ENCODE results near the gene CEACAM5.
A peak's percentile ranks its signal among the peaks of the same experiment; 100 is the strongest.
"Not testable (repeated sequence)": the region's sequence is repeated elsewhere in the genome, so short reads cannot be mapped to it uniquely, and the experiment has no call there.

CEACAM5 gene

DNA sequence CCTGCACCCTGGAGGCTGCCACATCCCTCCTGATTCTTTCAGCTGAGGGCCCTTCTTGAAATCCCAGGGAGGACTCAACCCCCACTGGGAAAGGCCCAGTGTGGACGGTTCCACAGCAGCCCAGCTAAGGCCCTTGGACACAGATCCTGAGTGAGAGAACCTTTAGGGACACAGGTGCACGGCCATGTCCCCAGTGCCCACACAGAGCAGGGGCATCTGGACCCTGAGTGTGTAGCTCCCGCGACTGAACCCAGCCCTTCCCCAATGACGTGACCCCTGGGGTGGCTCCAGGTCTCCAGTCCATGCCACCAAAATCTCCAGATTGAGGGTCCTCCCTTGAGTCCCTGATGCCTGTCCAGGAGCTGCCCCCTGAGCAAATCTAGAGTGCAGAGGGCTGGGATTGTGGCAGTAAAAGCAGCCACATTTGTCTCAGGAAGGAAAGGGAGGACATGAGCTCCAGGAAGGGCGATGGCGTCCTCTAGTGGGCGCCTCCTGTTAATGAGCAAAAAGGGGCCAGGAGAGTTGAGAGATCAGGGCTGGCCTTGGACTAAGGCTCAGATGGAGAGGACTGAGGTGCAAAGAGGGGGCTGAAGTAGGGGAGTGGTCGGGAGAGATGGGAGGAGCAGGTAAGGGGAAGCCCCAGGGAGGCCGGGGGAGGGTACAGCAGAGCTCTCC is 6.9 kb upstream of the CEACAM5 start:
- DNase-seq = no peak

- DNase-seq = no peak
Observed at GRCh38 chr19:41702171-41702651, 6.2 kb upstream of the CEACAM5 start.

GRCh38 chr19:41703602-41704293 is 4.7 kb upstream of the CEACAM5 start:
- no peak for DNase-seq

DNA sequence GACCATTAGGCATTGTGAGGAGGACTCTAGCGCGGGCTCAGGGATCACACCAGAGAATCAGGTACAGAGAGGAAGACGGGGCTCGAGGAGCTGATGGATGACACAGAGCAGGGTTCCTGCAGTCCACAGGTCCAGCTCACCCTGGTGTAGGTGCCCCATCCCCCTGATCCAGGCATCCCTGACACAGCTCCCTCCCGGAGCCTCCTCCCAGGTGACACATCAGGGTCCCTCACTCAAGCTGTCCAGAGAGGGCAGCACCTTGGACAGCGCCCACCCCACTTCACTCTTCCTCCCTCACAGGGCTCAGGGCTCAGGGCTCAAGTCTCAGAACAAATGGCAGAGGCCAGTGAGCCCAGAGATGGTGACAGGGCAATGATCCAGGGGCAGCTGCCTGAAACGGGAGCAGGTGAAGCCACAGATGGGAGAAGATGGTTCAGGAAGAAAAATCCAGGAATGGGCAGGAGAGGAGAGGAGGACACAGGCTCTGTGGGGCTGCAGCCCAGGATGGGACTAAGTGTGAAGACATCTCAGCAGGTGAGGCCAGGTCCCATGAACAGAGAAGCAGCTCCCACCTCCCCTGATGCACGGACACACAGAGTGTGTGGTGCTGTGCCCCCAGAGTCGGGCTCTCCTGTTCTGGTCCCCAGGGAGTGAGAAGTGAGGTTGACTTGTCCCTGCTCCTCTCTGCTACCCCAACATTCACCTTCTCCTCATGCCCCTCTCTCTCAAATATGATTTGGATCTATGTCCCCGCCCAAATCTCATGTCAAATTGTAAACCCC is 2.8 kb upstream of the CEACAM5 start:
- DNase-seq = peak; percentile 44

DNA sequence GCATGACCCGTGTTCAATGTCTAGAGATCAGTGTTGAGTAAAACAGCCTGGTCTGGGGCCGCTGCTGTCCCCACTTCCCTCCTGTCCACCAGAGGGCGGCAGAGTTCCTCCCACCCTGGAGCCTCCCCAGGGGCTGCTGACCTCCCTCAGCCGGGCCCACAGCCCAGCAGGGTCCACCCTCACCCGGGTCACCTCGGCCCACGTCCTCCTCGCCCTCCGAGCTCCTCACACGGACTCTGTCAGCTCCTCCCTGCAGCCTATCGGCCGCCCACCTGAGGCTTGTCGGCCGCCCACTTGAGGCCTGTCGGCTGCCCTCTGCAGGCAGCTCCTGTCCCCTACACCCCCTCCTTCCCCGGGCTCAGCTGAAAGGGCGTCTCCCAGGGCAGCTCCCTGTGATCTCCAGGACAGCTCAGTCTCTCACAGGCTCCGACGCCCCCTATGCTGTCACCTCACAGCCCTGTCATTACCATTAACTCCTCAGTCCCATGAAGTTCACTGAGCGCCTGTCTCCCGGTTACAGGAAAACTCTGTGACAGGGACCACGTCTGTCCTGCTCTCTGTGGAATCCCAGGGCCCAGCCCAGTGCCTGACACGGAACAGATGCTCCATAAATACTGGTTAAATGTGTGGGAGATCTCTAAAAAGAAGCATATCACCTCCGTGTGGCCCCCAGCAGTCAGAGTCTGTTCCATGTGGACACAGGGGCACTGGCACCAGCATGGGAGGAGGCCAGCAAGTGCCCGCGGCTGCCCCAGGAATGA is 1.5 kb upstream of the CEACAM5 start:
- peak; percentile 71 for DNase-seq

- DNase-seq = no peak
Observed at GRCh38 chr19:41707502-41707812, 969 bp upstream of the CEACAM5 start.

GRCh38 chr19:41707871-41708371 is 505 bp upstream of the CEACAM5 start:
- DNase-seq = no peak

DNA sequence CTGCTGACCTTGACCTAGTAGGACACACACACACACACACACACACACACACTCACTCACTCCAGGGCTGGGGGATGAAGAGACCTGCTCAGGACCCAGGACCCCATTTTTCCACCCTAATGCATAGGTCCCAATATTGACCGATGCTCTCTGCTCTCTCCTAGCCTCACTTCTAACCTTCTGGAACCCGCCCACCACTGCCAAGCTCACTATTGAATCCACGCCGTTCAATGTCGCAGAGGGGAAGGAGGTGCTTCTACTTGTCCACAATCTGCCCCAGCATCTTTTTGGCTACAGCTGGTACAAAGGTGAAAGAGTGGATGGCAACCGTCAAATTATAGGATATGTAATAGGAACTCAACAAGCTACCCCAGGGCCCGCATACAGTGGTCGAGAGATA is 1.1 kb downstream of the CEACAM5 start:
- not testable (repeated sequence) for DNase-seq

- DNase-seq = no peak
Observed at GRCh38 chr19:41709951-41710645, 1.7 kb downstream of the CEACAM5 start.

DNA sequence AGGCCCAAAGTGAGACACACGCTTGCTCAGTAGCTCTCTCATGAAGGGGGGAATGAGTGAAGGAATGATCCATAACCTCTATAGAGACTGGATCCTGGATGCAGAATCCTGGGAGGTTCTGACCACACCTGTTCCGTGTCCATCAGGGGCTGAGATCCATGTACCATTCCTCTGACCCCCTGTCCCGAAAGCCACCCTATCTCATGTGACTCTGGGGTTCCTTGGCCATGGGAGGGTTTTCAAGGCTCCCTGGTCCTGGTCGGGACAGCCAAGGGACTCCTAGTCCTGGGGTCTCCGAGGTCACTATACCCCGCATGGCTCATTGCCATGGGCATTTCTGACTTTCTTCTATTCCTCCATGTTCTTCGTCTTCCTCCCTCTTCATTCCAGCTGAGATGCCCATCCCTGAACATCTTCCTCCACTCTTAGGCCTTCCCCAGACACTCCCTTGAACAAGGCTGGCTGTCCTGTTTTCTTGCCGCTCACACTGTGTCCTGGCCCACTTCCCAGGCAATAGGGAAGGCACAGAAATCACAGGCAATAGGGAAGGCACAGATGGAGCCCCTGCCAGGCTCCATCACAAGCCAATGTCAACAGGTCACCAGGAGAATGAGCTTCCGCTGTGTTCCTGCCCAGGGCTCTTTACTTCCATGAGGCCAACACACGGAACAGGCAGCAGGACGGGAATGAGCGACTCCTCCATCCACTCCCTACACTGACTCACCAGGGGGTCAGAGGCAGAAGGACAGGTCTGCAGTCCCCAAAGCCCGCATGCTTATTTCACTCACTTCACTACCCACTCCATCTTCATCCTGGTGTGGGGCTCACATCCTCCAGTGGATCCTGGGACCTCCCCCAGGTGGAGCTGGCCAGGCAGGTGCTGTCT is 3.2 kb downstream of the CEACAM5 start:
- no peak for DNase-seq

- no peak for DNase-seq
Observed at GRCh38 chr19:41714598-41714997, 6.2 kb downstream of the CEACAM5 start.

GRCh38 chr19:41718761-41719160 is 10.3 kb downstream of the CEACAM5 start:
- DNase-seq = no peak

DNA sequence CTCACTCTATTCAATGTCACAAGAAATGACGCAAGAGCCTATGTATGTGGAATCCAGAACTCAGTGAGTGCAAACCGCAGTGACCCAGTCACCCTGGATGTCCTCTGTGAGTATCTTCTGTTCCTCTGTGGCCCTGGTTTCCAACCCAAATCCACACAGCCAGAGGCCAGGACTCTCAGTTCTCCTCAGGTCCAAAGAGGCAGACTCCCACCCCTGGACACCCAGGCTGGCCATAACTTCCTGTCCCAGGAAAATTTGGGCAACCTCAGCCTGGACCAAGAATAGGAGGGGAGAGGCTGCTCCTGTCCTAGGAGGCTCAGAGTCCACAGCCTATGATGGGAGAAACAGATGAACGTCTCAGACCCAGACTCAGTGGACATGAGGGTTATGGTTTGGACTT is 11.7 kb downstream of the CEACAM5 start:
- no peak for DNase-seq

DNA sequence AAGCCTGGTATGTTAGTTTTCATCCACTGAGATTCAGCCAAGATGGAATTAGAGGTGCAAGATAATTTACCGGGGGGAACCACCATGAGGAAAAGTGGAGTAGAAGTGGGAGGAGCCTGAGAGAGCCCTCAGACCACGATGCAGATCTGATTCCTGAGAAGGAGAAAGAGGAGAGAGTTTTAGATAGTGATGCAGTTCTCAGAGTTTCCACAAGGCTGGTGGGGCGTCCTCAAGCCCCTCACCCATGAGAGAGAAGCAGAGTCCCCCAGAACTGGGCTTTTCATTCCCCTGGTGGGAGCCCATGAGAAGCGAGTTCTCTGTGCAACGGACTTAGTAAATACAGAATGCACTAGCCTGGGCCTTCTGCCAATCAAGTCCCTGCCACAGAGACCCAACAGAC is 18.1 kb downstream of the CEACAM5 start:
- DNase-seq = no peak

GRCh38 chr19:41734156-41734555 is 25.7 kb downstream of the CEACAM5 start:
- DNase-seq = no peak

- no peak for DNase-seq
Observed at GRCh38 chr19:41734585-41734984, 26.2 kb downstream of the CEACAM5 start.

- no peak for DNase-seq
Observed at GRCh38 chr19:41735071-41735600, 26.7 kb downstream of the CEACAM5 start.

- no peak for DNase-seq
Observed at GRCh38 chr19:41739361-41739760, 30.9 kb downstream of the CEACAM5 start.

DNA sequence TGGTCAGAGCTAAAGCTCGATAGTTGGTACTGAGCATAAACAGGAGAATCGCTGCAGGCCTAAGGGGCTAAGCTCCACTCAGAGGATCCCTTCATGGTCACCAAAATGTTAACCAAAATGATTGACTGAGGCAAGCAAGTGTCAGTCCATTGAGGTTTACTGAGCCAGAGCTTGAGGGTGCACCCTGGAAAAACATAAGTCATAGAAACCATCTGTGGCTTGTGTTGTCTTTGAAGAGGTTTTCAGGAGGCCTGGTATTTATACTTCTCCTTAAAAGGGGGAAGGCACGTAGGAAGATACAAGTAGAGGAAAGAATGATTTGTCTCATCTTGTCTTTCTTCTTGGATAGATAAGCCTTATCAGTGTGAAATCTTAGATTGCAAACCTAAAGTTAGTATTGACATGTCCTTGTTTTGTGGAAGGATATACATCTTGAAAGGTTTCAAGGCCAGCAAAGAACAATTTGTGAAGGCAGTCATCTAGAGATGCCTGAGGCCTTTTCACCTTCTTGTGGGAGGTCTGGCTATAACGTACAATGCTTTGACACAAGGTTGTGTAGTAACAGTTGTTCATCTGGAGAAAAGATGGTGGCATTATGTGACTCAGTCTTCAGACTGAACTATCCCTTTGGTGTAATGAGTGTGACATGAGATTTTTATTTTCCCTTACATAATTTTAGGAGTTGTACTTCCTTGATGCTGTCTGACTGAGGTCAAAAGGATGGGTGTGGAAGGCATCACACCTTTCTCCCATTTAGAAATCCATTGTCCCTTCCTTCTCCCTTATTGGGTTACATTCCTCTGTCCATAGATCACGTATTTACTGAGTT is 32.2 kb downstream of the CEACAM5 start:
- DNase-seq = no peak

DNA sequence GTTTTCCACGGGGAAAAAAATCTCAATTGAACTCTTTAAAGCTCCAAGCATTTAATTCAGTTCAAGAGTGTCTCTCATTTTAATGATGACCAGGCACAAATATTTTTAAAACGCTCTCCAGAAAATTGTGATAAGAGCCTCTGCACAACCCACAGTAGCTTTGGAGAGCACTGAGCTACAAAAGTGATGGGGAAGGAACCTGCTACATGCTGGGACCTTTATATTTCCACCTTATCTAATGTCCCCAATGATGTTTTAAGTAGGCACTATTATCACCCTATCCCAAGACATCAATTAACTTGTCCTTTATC is 32.8 kb downstream of the CEACAM5 start:
- DNase-seq = no peak

Measured in stimulated activated CD4-positive, alpha-beta T cell treated with anti-CD3 and anti-CD28 coated beads, Interleukin-4, amount 100 ng/mL, for 1 hour (primary cell).